Coronary artery (tissue), 2 donors: Measurements from ENCODE around the gene SLC16A12.

Experiments used
- DNase-seq: peaks from one replicate; pipeline ENCODE4 v3.0.0-alpha.2; 2017; ENCODE audit warnings: low spot score
- H3K27ac ChIP-seq, 2 donors: fragments of 200-600 bp; sonication (generic); one replicate each; pipeline ENCODE4 v1.5.1; 2016 to 2019
- H3K4me3 ChIP-seq: fragments of 200-600 bp; sonication (generic); 2 replicates; pipeline ENCODE4 v1.5.1; 2016; ENCODE audit warnings: mild to moderate bottlenecking, moderate library complexity
- TF ChIP-seq, protein P1 (sequence below): fragments of 200-600 bp; sonication (generic); IDR thresholded peaks from one replicate; pipeline ENCODE4 v1.5.1; 2019; ENCODE audit warnings: antibody characterized with exemption

Gene SLC16A12

DNA sequence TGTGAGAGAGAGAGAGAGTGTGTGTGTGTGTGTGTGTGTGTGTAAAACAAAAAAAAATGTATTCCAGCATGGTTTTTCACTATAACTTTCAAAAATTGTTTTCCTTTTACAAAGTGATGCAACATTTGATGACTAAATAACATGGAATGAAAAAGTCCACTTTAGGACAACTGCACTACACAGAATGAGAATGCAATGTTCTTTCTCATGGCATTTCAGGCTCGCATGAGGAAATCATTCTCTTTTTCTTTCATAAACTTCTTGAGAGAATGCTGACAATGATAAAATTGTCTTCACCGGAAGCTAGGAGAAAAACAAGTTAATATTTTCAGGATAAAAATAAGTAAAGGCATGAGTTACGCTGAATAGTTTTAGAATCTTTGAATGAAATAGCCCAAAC lies 53.7 kb downstream of the SLC16A12 start:
- TF ChIP-seq, protein P1, sequence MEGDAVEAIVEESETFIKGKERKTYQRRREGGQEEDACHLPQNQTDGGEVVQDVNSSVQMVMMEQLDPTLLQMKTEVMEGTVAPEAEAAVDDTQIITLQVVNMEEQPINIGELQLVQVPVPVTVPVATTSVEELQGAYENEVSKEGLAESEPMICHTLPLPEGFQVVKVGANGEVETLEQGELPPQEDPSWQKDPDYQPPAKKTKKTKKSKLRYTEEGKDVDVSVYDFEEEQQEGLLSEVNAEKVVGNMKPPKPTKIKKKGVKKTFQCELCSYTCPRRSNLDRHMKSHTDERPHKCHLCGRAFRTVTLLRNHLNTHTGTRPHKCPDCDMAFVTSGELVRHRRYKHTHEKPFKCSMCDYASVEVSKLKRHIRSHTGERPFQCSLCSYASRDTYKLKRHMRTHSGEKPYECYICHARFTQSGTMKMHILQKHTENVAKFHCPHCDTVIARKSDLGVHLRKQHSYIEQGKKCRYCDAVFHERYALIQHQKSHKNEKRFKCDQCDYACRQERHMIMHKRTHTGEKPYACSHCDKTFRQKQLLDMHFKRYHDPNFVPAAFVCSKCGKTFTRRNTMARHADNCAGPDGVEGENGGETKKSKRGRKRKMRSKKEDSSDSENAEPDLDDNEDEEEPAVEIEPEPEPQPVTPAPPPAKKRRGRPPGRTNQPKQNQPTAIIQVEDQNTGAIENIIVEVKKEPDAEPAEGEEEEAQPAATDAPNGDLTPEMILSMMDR = no peak
- H3K4me3 ChIP-seq = no peak overlapping the region
- DNase-seq = no peak
- H3K27ac ChIP-seq = peak overlapping the region; percentile 63 to 70

DNA sequence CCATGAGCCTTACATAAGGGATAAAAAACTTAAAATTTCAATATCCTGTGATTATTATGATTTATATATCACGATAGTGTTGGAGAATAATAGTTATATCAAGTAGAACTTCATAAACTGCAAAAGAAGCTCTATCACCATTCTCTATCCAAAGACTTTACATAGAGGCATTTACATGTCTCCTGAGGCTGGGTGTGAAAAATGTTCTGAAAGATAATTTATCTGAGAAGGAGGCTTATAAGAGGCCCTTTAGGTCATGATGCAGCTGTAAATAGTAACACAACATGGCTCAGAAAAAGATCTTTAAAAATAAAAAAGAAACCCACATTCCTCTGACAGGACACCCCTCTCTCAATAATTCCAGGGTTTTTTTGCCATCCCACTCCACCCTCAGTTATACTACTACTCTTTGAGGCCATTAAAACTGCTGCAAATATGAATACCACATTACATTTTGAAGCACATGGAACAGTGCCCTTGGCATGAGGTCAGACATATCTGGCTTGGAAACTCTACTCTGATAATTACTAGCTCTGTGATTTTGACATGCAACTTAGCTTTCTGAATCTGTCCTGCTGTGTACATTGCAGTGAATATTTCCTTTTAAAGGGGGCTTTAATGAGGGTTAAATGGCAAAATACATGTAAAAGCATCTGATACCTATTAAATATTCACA lies 55.5 kb downstream of the SLC16A12 start:
- Histone ChIP-seq H3K4me3 (no peak overlapping the region), H3K27ac (peak overlapping the region; percentile 46 to 76)
- TF ChIP-seq, protein P1 = no peak
- DNase-seq = no peak

DNA sequence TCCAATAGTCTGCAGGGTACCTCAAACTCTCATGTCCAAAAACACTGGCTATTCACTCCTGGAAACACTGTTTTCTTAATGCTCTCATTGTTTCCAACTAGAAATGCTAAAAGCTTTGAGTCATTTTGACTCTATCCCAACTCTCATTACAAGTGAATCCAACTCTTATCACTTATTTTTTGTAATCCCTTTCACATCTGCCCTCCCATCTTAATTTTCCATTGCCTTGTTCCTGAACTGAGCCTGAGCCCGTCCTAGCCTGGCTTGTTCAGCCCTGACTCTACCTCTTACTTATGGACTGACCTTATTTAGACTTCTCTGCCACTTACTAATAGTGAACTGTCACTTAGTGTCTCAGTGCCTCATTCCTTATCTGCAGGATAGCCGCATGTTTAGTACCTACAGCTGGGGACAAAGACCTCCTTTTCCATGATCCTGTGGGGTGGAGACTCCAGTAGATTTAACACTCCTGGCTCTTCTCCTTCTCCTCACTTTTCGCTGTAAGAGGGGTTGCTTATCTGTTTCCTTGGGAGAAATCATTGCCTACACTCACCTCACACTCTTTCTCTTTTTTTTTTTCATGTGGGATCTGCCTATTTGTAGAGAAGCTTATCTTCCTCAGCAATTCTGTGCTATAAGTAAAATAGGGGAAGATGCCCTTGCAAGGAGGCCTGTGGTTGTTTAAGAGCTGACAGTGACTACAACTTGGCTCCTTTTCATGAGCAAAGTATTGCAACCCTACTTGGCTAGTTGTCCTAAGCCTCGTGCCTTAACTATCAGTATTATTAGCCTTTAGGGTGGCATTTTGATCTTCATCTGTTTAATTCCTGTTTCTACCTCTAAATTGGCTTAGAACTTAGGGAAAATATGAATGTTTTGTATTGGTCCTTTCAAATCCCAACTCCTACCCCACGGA lies 56.4 kb downstream of the SLC16A12 start:
- H3K27ac ChIP-seq = peak overlapping the region; percentile 46 to 76
- DNase-seq = no peak
- TF ChIP-seq, protein P1 = no peak
- H3K4me3 ChIP-seq = no peak overlapping the region

DNA sequence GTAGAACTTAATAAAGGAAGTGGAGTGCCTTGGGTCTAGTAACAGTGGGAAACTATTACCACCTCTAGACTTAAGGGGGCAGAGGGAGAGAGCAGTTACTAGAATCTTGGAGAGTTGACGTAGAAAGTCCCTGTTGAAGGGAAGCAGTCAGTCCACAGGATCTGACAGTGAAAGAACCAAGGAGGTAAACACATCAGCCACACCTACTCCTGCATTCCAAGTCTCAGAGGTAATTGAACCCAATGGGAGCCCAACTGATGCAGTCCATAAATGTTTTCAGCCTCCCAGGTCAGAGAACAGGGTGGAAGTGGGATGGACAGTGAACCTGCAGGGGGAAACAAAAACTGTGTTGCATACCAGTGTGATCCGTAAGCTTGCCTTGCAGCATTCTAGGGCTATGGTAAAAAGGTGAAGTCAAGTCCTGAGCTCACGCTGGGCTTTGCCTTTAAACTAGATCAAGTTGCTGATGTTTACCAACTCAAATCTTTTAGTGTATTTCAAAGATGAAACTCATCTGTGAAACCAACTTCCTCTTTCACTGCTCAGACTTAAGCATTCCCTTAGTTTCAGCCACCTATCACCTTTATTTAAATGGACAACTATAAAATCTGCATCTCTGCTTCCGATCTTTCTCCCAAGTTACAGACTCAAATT lies 57.2 kb downstream of the SLC16A12 start:
- Histone ChIP-seq H3K27ac (peak overlapping the region in 1 of 2 donors; percentile 76), H3K4me3 (no peak overlapping the region)
- DNase-seq = no peak
- TF ChIP-seq, protein P1 = no peak

DNA sequence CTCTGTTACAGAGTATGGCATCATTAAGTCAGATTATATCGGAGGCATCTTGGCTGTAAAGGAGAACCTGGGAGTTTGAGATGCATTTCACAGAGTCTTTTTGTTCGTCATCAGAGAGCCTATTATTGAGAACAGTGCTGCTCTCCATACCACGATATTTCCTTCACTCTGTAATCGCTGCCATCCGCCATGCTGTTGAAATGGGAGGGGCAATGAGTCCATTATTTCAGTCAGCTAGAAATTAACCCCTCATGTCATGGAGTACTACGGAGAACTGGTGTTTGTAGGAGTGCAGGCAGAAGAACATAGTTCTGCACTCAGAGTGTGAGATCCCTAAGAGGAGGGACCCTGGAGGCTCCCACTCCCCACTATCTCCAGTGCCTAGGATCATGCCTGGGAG lies 59.2 kb downstream of the SLC16A12 start:
- peak overlapping the region; percentile 19 to 25 for H3K27ac ChIP-seq
- TF ChIP-seq, protein P1 = no peak
- DNase-seq = no peak
- H3K4me3 ChIP-seq = peak overlapping the region; percentile 7

DNA sequence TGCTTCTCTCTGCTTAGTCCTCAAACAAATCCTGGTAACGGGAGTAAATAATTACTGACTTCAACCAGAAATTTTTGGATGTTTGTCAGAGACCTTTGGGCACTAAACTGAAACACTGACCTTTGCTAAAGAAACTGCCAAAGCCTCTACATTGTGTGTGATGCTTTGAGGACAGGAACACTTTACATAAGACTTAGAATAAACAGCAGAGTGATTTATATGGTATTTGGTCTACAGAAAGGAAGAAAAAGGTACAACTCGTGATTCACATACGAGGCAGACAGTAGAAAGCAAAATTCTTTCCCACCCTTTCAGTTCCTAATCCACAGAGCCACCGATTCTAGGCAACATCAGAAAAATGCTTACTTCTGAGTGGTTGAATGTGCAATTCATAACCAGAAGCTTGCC lies 59.8 kb downstream of the SLC16A12 start:
- Histone ChIP-seq H3K4me3 (peak overlapping the region; percentile 2), H3K27ac (peak overlapping the region; percentile 7 to 25)
- DNase-seq = no peak
- TF ChIP-seq, protein P1 = no peak
